ENCODE results near the gene SMG6.
A peak's percentile ranks its signal among the peaks of the same experiment; 100 is the strongest.
"Not testable (repeated sequence)": the region's sequence is repeated elsewhere in the genome, so short reads cannot be mapped to it uniquely, and the experiment has no call there.

SMG6 gene

DNA sequence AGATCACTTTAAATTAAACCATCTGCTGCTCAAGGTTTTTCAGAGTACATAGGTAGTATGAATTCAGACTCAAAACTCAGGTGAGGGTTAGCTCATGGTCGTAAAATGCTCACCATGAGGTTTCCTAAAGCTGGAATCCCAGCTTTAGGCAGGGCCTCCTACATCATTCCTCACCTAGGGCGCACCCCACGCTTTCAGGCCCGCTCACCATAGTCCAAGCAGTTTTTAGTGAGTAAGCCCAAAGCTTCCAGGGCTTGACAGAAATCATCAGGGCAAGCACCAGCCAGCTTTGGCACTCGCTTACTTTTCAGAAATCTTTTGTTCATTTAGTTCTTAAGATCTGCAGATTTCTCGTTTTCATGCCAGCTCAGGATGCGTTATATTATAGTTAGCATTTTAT, 158.9 kb downstream of the SMG6 start:
- DNase-seq (ENCODE audit: low read depth, low spot score): no peak

GRCh38 chr17:2143332-2143731, 160.3 kb downstream of the SMG6 start:
- DNase-seq (ENCODE audit: low read depth, low spot score): no peak

GRCh38 chr17:2142682-2143081, 160.9 kb downstream of the SMG6 start:
- DNase-seq (ENCODE audit: low read depth, low spot score): not testable (repeated sequence)

- no peak for DNase-seq (ENCODE audit: low read depth, low spot score)
Measured at GRCh38 chr17:2140683-2141082, 162.9 kb downstream of the SMG6 start.

DNA sequence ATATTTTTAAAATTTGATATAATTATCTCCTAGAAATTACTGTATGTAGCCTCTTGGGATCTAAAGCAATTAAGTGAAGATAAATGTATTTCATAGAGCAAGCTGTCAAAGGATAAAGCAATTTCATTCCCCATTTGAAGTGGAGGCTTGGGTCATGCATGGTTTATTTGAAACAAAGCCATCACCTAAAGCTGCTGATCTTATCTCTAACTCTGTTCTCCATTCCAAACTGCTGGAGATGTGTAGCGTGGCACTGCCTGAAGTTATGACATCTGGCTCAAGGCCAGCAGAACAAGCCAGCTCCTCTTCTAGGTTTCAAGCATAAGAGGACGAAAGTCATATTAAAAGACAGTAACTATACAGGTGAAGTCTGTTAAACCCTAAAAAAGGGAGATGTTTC, 164.8 kb downstream of the SMG6 start:
- DNase-seq (ENCODE audit: low read depth, low spot score): no peak

- DNase-seq (ENCODE audit: low read depth, low spot score): no peak
Measured at GRCh38 chr17:2138318-2138717, 165.3 kb downstream of the SMG6 start.

DNA sequence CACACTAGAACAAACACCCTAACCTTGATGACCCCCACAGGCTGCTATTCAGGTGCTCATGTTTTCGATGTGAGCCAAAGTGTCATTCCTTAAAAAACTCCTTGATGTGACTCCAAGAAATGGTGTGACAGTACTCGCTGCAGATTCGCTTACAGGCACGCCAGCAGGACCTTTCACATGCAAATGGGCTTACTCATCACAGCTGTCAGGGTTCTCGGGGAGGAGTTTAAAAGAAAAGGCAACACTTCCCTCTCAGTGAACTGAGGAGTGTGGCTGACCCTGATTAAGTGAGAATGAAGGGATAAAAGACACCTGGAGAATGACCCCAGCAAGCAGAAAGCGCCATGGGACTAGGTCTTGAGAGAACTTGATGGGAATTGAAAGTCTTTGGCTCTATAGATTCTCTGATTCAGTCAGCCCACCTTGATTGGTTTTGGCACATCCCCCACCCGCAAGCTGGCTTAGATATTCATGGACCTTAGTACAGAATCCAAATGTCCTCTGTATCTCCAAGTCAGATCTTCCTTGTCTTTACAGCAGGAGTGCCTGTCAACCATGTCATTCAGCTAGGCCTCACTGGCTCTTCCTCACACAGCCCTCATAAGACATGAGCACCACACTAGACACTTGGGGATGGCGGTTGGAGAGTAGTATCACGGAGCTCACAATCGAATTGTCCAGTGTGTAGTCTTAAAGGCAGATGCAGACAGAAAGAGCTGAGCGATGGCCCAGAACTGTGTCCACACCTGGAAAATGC, 166.1 kb downstream of the SMG6 start:
- DNase-seq (ENCODE audit: low read depth, low spot score): peak; percentile 86

DNA sequence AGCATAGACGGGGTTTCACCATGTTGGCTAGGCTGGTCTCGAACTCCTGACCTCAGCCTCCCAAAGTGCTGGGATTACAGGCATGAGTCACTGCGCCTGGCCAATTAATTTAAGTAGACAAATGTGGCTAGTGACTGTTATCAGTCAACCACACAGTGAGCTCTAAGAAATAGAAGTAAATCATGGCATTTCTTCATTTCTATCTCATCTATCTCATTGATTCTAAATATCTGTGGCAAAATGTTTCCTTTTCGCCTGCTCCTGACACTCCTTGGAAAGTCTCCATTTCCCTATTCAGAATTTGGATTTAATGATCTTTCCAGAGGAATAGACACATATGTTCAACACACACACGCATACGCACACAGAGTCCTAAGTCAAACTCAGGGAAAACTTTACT, 167.3 kb downstream of the SMG6 start:
- DNase-seq (ENCODE audit: low read depth, low spot score): no peak

- DNase-seq (ENCODE audit: low read depth, low spot score): no peak
Measured at GRCh38 chr17:2128011-2128410, 175.6 kb downstream of the SMG6 start.

DNA sequence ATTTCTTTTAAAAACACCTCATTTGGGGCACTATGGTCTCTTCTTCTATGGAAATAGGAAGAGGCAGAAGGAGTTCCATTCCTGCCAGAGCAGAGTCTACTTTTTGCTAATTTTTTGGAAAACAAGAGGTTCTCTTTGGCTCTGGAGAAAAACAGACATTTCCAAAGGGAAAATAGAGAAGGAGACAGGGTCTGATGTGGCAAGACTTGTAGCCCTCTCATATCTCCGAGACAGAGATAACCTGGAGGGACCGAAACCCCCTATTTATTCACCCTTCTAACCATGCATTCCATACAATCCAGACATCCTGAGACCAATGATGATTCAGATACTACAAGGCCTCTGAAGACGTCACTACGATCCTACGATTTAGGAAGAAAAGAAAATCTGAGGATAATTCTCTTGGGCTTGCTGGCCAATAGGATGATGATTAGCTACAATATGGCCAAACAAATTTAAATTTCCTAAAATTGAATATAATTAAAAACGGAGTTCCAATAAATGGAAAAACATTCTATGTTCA, 178.5 kb downstream of the SMG6 start:
- DNase-seq (ENCODE audit: low read depth, low spot score): no peak

GRCh38 chr17:2124391-2124790, 179.2 kb downstream of the SMG6 start:
- DNase-seq (ENCODE audit: low read depth, low spot score): no peak

GRCh38 chr17:2123375-2124251, 180.0 kb downstream of the SMG6 start:
- peak; percentile 18 for DNase-seq (ENCODE audit: low read depth, low spot score)

GRCh38 chr17:2122641-2123302, 180.8 kb downstream of the SMG6 start:
- DNase-seq (ENCODE audit: low read depth, low spot score): peak; percentile 44

GRCh38 chr17:2120586-2121335, 182.8 kb downstream of the SMG6 start:
- no peak for DNase-seq (ENCODE audit: low read depth, low spot score)

- no peak for DNase-seq (ENCODE audit: low read depth, low spot score)
Measured at GRCh38 chr17:2113279-2113622, 190.3 kb downstream of the SMG6 start.

DNA sequence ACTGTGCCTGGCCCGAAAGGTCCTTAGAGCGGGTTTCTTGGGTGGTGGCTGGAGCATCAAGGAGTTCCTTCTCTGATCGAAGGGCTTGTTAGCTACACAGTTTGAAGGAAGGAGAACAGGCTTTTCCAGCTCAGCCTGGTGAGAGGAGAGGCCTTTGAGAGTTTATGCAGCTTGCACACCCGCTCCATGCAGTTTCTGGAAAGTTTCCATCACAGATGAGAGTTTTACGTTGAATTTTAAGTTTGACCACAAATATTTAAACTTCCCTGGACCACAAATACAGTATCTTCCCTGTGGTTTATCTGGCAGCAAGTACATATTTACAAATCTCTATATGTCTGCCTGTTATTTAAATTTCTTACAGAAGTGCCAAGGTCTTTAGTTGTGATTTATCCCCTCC, 191.9 kb downstream of the SMG6 start:
- peak; percentile 49 for DNase-seq (ENCODE audit: low read depth, low spot score)

GRCh38 chr17:2110436-2110835, 193.1 kb downstream of the SMG6 start:
- DNase-seq (ENCODE audit: low read depth, low spot score): no peak

DNA sequence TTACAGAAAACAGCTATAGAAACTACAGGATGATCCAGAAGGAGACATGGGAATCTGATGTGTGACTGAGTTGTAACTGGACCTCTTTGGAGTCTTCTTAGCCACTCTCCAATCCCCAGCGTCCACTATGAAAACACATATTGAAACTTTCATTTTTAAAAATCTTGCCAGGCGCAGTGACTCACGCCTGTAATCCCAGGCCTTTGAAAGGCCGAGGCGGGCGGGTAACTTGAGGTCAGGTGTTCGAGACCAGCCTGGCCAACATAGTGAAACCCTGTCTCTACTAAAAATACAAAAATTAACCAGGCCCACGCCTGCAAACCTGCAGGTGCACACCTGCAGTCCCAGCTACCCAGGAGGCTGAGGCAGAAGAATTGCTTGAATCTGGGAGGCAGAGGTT, 195.4 kb downstream of the SMG6 start:
- no peak for DNase-seq (ENCODE audit: low read depth, low spot score)

DNA sequence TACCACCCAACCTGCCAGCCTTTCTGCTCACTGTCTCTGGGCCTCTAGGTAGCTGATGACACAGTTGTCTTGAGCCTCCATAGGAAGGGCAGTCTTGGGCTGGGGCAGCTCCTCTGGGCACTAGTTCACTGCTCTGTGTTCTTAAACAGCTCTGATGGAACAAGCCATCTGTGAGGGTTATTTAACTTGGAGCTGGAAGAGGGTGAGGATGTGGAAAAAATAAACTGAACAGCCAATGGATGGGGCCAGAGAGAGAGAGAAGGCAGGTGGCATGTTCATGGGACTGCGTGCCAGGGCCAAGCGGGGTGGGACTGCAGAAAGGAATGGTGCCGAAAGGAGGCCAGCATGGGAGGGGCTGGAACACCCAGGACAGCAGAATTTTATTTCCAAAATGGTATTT, 196.1 kb downstream of the SMG6 start:
- no peak for DNase-seq (ENCODE audit: low read depth, low spot score)

DNA sequence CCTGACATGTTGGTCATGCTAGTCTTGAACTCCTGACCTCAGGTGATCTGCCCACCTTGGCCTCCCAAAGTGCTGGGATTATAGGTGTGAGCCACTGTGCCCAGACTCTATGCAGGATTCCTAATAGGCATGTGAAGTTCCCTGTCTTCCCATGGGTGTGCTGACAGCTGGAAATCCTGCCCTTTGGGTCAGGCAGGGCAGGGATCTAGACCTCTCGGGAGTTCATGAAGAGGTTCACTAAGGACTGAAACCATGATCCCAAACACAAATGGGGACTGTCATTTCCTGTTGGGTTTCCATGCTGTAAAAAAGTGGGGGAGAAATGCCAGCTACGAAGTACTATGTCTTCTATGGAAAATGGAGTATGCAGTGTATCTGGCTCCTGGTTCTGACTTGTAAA, 196.5 kb downstream of the SMG6 start:
- DNase-seq (ENCODE audit: low read depth, low spot score): no peak

DNA sequence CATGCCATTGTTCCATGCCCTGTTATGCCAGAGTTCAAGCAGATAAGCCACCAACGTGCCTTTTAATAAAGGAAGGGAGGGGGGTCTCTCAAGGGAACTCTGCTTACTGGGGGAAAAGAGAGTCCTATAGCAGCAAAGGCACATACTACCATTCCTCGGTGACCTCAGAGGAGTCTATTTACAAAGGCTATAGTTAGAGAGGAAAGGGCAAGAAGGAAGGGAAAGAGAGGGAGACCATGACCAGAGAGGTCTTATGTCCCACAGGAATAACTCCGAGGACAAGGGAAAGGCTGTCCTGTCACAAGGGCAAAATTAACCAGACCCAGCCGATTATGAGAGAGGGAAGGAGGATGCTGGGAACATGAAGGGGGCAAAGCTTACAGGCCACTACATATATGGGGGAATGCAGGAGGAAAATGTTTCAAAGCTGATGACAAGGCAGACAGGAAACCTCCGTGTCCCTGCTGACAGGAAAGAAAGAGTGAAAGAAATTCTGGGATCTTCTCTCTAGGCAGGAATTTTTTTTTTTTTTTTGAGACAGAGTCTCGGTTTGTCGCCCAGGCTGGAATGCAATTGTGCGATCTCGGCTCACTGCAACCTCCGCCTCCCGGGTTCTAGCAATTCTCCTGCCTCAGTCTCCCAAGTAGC, 197.2 kb downstream of the SMG6 start:
- no peak for DNase-seq (ENCODE audit: low read depth, low spot score)
